DOHH2 (cell line): ENCODE measurements around the gene CAMTA1.

Source experiments
- H3F3A ChIP-seq: fragments of 200-600 bp; sonication (generic), shearing (Covaris generic); 2 replicates; pipeline ENCODE4 v1.6.0; 2016; ENCODE audit warnings: antibody characterized with exemption, mild to moderate bottlenecking; ENCODE audit not compliant: control insufficient read depth, insufficient read depth
- H3K27ac ChIP-seq: fragments of 200-600 bp; sonication (generic); 2 replicates; pipeline ENCODE4 v1.5.1; 2014; ENCODE audit warnings: low read depth, mild to moderate bottlenecking, low read length, moderate library complexity
- H3K27me3 ChIP-seq: fragments of 200-600 bp; sonication (generic); 2 replicates; pipeline ENCODE4 v1.6.1; 2014; ENCODE audit warnings: mild to moderate bottlenecking, low read length, mixed read lengths; ENCODE audit not compliant: control insufficient read depth
- H3K36me3 ChIP-seq: fragments of 200-600 bp; sonication (generic); 2 replicates; pipeline ENCODE4 v1.6.1; 2014; ENCODE audit warnings: mild to moderate bottlenecking, low read length, moderate library complexity, mixed read lengths; ENCODE audit not compliant: control insufficient read depth
- H3K4me1 ChIP-seq: fragments of 200-600 bp; sonication (generic); 2 replicates; pipeline ENCODE4 v1.6.1; 2014; ENCODE audit warnings: mild to moderate bottlenecking, low read length, mixed read lengths; ENCODE audit not compliant: control insufficient read depth
- H3K4me2 ChIP-seq: fragments of 200-600 bp; sonication (generic); 2 replicates; pipeline ENCODE4 v1.6.0; 2014; ENCODE audit warnings: mild to moderate bottlenecking, low read length, moderate library complexity
- H3K4me3 ChIP-seq: fragments of 200-600 bp; sonication (generic); 2 replicates; pipeline ENCODE4 v1.5.1; 2014; ENCODE audit warnings: mild to moderate bottlenecking, low read length, mixed read lengths
- H3K79me2 ChIP-seq: fragments of 200-600 bp; sonication (generic); 2 replicates; pipeline ENCODE4 v1.6.1; 2014; ENCODE audit warnings: mild to moderate bottlenecking, low read length, mixed read lengths; ENCODE audit not compliant: control insufficient read depth
- H3K9me2 ChIP-seq: fragments of 200-600 bp; sonication (generic); replicated peaks from 2 replicates; pipeline ENCODE4 v1.6.1; 2014; ENCODE audit warnings: mild to moderate bottlenecking, low read length, mixed read lengths; ENCODE audit not compliant: control insufficient read depth
- H3K9me3 ChIP-seq: fragments of 200-600 bp; sonication (generic); 2 replicates; pipeline ENCODE4 v1.6.1; 2014; ENCODE audit warnings: antibody characterized with exemption, low read length, mixed read lengths; ENCODE audit not compliant: control insufficient read depth, insufficient read depth
- H4K20me1 ChIP-seq: fragments of 200-600 bp; sonication (generic); 2 replicates; pipeline ENCODE4 v1.6.0; 2014; ENCODE audit warnings: low read depth, mild to moderate bottlenecking, antibody characterized with exemption, low read length, moderate library complexity; ENCODE audit not compliant: control insufficient read depth, insufficient read depth
- CTCF ChIP-seq: fragments of 200-600 bp; sonication (generic); IDR thresholded peaks from one replicate; pipeline ENCODE4 v1.5.1; 2014; ENCODE audit warnings: antibody characterized with exemption, mild to moderate bottlenecking, low read depth, low read length; ENCODE audit not compliant: poor library complexity, severe bottlenecking
- EZH2phosphoT487 ChIP-seq: fragments of 200-600 bp; sonication (generic); IDR thresholded peaks from 2 replicates; pipeline ENCODE4 v1.6.1; 2017; ENCODE audit warnings: borderline replicate concordance, mild to moderate bottlenecking, antibody characterized with exemption, low read length, moderate library complexity, mixed read lengths

CAMTA1 gene

GRCh38 chr1:7387053-7387927 lies 602.0 kb downstream of the CAMTA1 start:
- H3K9me2 ChIP-seq: no peaks in the 10 kb centered on the region
- H3K36me3 ChIP-seq: no peaks in the 10 kb centered on the region
- H3K27ac ChIP-seq: no peak overlapping the region
- H3K4me1 ChIP-seq: no peaks in the 10 kb centered on the region
- H3K9me3 ChIP-seq: no peaks in the 10 kb centered on the region
- no peak overlapping the region for H3K4me3 ChIP-seq
- no peaks in the 10 kb centered on the region for H3F3A ChIP-seq
- no peaks in the 10 kb centered on the region for H4K20me1 ChIP-seq
- no peaks in the 10 kb centered on the region for H3K27me3 ChIP-seq
- TF ChIP-seq CTCF (no peak), EZH2phosphoT487 (no peak)
- no peaks in the 10 kb centered on the region for H3K79me2 ChIP-seq
- no peak overlapping the region for H3K4me2 ChIP-seq

GRCh38 chr1:7388141-7388487 lies 602.9 kb downstream of the CAMTA1 start:
- no peak for TF ChIP-seq CTCF
- no peak for TF ChIP-seq EZH2phosphoT487
- Histone ChIP-seq H3K4me1 (no peaks in the 10 kb centered on the region), H3K36me3 (no peaks in the 10 kb centered on the region), H3K79me2 (no peaks in the 10 kb centered on the region), H3K9me3 (no peaks in the 10 kb centered on the region), H3F3A (no peaks in the 10 kb centered on the region), H3K4me2 (no peak overlapping the region), H3K27ac (no peak overlapping the region), H3K27me3 (no peaks in the 10 kb centered on the region), H4K20me1 (no peaks in the 10 kb centered on the region), H3K4me3 (no peak overlapping the region), H3K9me2 (no peaks in the 10 kb centered on the region)

- no peak overlapping the region for H3K27ac ChIP-seq
- no peak overlapping the region for H3K4me3 ChIP-seq
- H4K20me1 ChIP-seq: no peaks in the 10 kb centered on the region
- no peak overlapping the region for H3K4me2 ChIP-seq
- no peaks in the 10 kb centered on the region for H3K9me2 ChIP-seq
- H3K4me1 ChIP-seq: no peaks in the 10 kb centered on the region
- H3K27me3 ChIP-seq: no peaks in the 10 kb centered on the region
- TF ChIP-seq EZH2phosphoT487: no peak
- TF ChIP-seq CTCF: no peak
- no peaks in the 10 kb centered on the region for H3K36me3 ChIP-seq
- H3K9me3 ChIP-seq: no peaks in the 10 kb centered on the region
- no peaks in the 10 kb centered on the region for H3F3A ChIP-seq
- no peaks in the 10 kb centered on the region for H3K79me2 ChIP-seq
Observed at GRCh38 chr1:7388488-7389185, 603.4 kb downstream of the CAMTA1 start.
